A549 (cell line): ENCODE data around the gene PCDH9. TPM values are rescaled to one million over a fixed set of nuclear protein-coding genes. Genes with fewer than 3 reads are reported as not detected.
A peak's percentile ranks its signal among the peaks of the same experiment; 100 is the strongest.

ENCODE experiments used
- ATAC-seq, 2 experiments: fragments of 200-7000 bp in 1 of 2; fragments of >200 bp in 1 of 2; cut with Nextera tagmentation in 1 of 2; cut with Tn5 transposase in 1 of 2; 3 replicates each; pipeline versions ENCODE4 v1.8.0 to v1.9.1; 2018 to 2020; ENCODE audit warnings: mild to moderate bottlenecking in 1 of 2, moderate library complexity in 1 of 2
- CTCF ChIA-PET: fragments of 300-600 bp; sonication (Branson Sonifier 250); formaldehyde crosslinking; extraction: SDS; loops from one replicate; lab custom pipeline; 2021; ENCODE audit warnings: antibody characterized with exemption, inconsistent platforms; lab: Yijun Ruan, JAX
- POLR2A ChIA-PET: fragments of 350-600 bp; formaldehyde crosslinking; extraction: SDS; loops from one replicate; lab custom pipeline; 2021; ENCODE audit warnings: antibody characterized with exemption, inconsistent platforms; lab: Yijun Ruan, JAX
- DNase-seq, 2 experiments: peaks; one replicate each; pipeline versions ENCODE4 v3.0.0 to v3.0.0-alpha.2; 2011 to 2016; ENCODE audit warnings: low read depth in 1 of 2, low spot score in 1 of 2
- FAIRE-seq: peaks from 2 replicates; lab custom pipeline; 2011; peaks lifted over from hg19 to GRCh38; lab: Jason Lieb, UNC
- H3K27ac ChIP-seq, 2 experiments: fragments of >200 bp; sonication (Bioruptor Twin); formaldehyde crosslinking; 3 replicates each; pipeline ENCODE4 v1.5.1; 2016 to 2017
- H3K4me1 ChIP-seq: fragments of >200 bp; sonication (Bioruptor Twin); formaldehyde crosslinking; 3 replicates; pipeline ENCODE4 v1.6.1; 2016
- H3K4me2 ChIP-seq: fragments of >200 bp; sonication (Bioruptor Twin); formaldehyde crosslinking; 3 replicates; pipeline ENCODE4 v1.6.1; 2016
- H3K4me3 ChIP-seq: fragments of >200 bp; sonication (Bioruptor Twin); formaldehyde crosslinking; 3 replicates; pipeline ENCODE4 v1.5.1; 2016
- H3K9me3 ChIP-seq: fragments of >200 bp; sonication (Bioruptor Twin); formaldehyde crosslinking; 3 replicates; pipeline ENCODE4 v1.6.1; 2016
- BHLHE40 ChIP-seq: IDR thresholded peaks from 2 replicates; pipeline ENCODE4 v1.6.1; 2012; ENCODE audit warnings: low read depth, low read length, inconsistent platforms
- CBX2 ChIP-seq: fragments of 200-600 bp; sonication (generic); IDR thresholded peaks from 2 replicates; pipeline ENCODE4 v1.6.1; 2016; ENCODE audit warnings: low read depth, mild to moderate bottlenecking, borderline replicate concordance
- CHD2 ChIP-seq: fragments of 150-350 bp; IDR thresholded peaks from 2 replicates; pipeline ENCODE4 v1.6.1; 2014; ENCODE audit warnings: low read length; ENCODE audit not compliant: partially characterized antibody
- EHMT2 ChIP-seq: fragments of 200-600 bp; sonication (generic); IDR thresholded peaks from 2 replicates; pipeline ENCODE4 v1.6.1; 2016; ENCODE audit warnings: antibody characterized with exemption, low read depth, mild to moderate bottlenecking, moderate library complexity
- EP300 ChIP-seq, 2 experiments: fragments of >200 bp; sonication (Bioruptor Twin); formaldehyde crosslinking; IDR thresholded peaks; 2 replicates in 1 of 2; 3 replicates in 1 of 2; pipeline ENCODE4 v1.6.1; 2016 to 2017
- ESRRA ChIP-seq: fragments of 150-350 bp; IDR thresholded peaks from 2 replicates; pipeline ENCODE4 v1.6.1; 2014; ENCODE audit warnings: mild to moderate bottlenecking, low read length, borderline replicate concordance
- FOSB ChIP-seq: fragments of 250-450 bp; sonication (Bioruptor Pico); IDR thresholded peaks from 2 replicates; pipeline ENCODE4 v1.5.0; 2020; ENCODE audit warnings: mild to moderate bottlenecking, moderate library complexity
- HDAC2 ChIP-seq: fragments of 200-600 bp; sonication (generic); IDR thresholded peaks from 2 replicates; pipeline ENCODE4 v1.6.1; 2016
- HEYL ChIP-seq: fragments of 250-450 bp; sonication (Bioruptor Pico); IDR thresholded peaks from 2 replicates; pipeline ENCODE4 v1.8.0; 2021; ENCODE audit warnings: mild to moderate bottlenecking, moderate library complexity
- JUN ChIP-seq, 2 experiments: fragments of >200 bp; sonication (Bioruptor Twin); formaldehyde crosslinking; IDR thresholded peaks; 2 replicates in 1 of 2; 3 replicates in 1 of 2; pipeline ENCODE4 v1.6.1; 2016 to 2017
- KDM5A ChIP-seq: fragments of 200-600 bp; sonication (generic); IDR thresholded peaks from 2 replicates; pipeline ENCODE4 v1.6.1; 2016; ENCODE audit warnings: antibody characterized with exemption, mild to moderate bottlenecking
- MAFK ChIP-seq: fragments of 450-650 bp; IDR thresholded peaks from 2 replicates; pipeline ENCODE4 v1.6.1; 2014; ENCODE audit not compliant: partially characterized antibody
- NFE2L2 ChIP-seq: fragments of 150-350 bp; conservative IDR thresholded peaks from 2 replicates; pipeline ENCODE4 v1.6.1; 2014; ENCODE audit warnings: low read length
- NR3C1 ChIP-seq: fragments of >200 bp; sonication (Bioruptor Twin); formaldehyde crosslinking; IDR thresholded peaks from 3 replicates; pipeline ENCODE4 v1.6.1; 2017
- POLR2AphosphoS2 ChIP-seq: conservative IDR thresholded peaks from 2 replicates; pipeline ENCODE4 v1.6.1; 2012; ENCODE audit warnings: low read length, improper control_type of control experiment, inconsistent platforms
- RAD21 ChIP-seq, 2 experiments: fragments of >200 bp in 1 of 2; sonication (Bioruptor Twin) in 1 of 2; formaldehyde crosslinking in 1 of 2; IDR thresholded peaks in 1 of 2; conservative IDR thresholded peaks in 1 of 2; 2 replicates in 1 of 2; 3 replicates in 1 of 2; pipeline ENCODE4 v1.6.1; 2012 to 2018; ENCODE audit warnings: inconsistent platforms in 1 of 2
- RCOR1 ChIP-seq: fragments of 150-350 bp; IDR thresholded peaks from 2 replicates; pipeline ENCODE4 v1.6.1; 2014; ENCODE audit warnings: antibody characterized with exemption, low read length, low read depth
- RFX5 ChIP-seq: fragments of 450-650 bp; IDR thresholded peaks from 2 replicates; pipeline ENCODE4 v1.7.1; 2014; ENCODE audit warnings: antibody characterized with exemption, mild to moderate bottlenecking, moderate library complexity
- SREBF2 ChIP-seq: fragments of 450-650 bp; IDR thresholded peaks from 2 replicates; pipeline ENCODE4 v1.6.1; 2014; ENCODE audit warnings: mild to moderate bottlenecking, moderate library complexity
- TFCP2L1 ChIP-seq: fragments of 250-450 bp; sonication (Bioruptor Pico); IDR thresholded peaks from 2 replicates; pipeline ENCODE4 v1.5.0; 2021; ENCODE audit warnings: mild to moderate bottlenecking
- TP53 ChIP-seq: fragments of 250-450 bp; sonication (Bioruptor Pico); IDR thresholded peaks from 2 replicates; pipeline ENCODE4 v1.5.0; 2021; ENCODE audit warnings: mild to moderate bottlenecking, moderate library complexity
- ZFP36 ChIP-seq: fragments of 450-650 bp; IDR thresholded peaks from 2 replicates; pipeline ENCODE4 v1.6.1; 2014; ENCODE audit warnings: borderline replicate concordance; ENCODE audit not compliant: partially characterized antibody
- ZNF302 ChIP-seq: fragments of 250-450 bp; sonication (Bioruptor Pico); IDR thresholded peaks from 2 replicates; pipeline ENCODE4 v1.9.0; 2021; ENCODE audit warnings: inconsistent platforms, mild to moderate bottlenecking, moderate library complexity
- WGBS: methylation state at CpG from one replicate; pipeline ENCODE4 v1.1.6; 2017; ENCODE audit errors: missing lambda C conversion rate; 5-methylcytosine and 5-hydroxymethylcytosine counted together
- polyA plus RNA-seq, 4 experiments: library from polyadenylated mRNA; depleted of rRNA in 3 of 4; stranded (reverse); fragments of >200 nt; fragmentation: RNase III in 1 of 4; extraction: RNeasy Plus Mini Kit Qiagen cat#74134 plus additional on column Dnase treatment in 1 of 4; gene quantifications; 2 replicates in 3 of 4; 3 replicates in 1 of 4; pipeline ENCODE4 v1.2.3, GENCODE V29; 2011 to 2017
- TF ChIP-seq, protein P1 (sequence below): fragments of 200-600 bp; sonication (generic); IDR thresholded peaks from 2 replicates; pipeline ENCODE4 v1.6.1; 2016; ENCODE audit warnings: antibody characterized with exemption, mild to moderate bottlenecking, moderate library complexity
- TF ChIP-seq, protein P2 (sequence below): fragments of 250-450 bp; sonication (Bioruptor Pico); IDR thresholded peaks from 2 replicates; pipeline ENCODE4 v1.5.0; 2020; ENCODE audit warnings: low read depth, mild to moderate bottlenecking, moderate library complexity
- TF ChIP-seq, protein P3 (sequence below): fragments of 250-450 bp; sonication (Bioruptor Pico); IDR thresholded peaks from 2 replicates; pipeline ENCODE4 v1.5.0; 2021; ENCODE audit warnings: mild to moderate bottlenecking, moderate library complexity, borderline replicate concordance
- TF ChIP-seq, protein P4 (sequence below): fragments of >200 bp; sonication (Bioruptor Twin); formaldehyde crosslinking; IDR thresholded peaks from 2 replicates; pipeline ENCODE4 v1.6.1; 2016
- TF ChIP-seq, protein P5 (sequence below): IDR thresholded peaks from 2 replicates; pipeline ENCODE4 v1.6.1; 2012; ENCODE audit warnings: low read depth, borderline replicate concordance

The PCDH9 gene
- polyA plus RNA-seq, 2 of the 4 experiments (the other 2 are of a cell fraction), result 16.0 to 29.5 TPM

DNA sequence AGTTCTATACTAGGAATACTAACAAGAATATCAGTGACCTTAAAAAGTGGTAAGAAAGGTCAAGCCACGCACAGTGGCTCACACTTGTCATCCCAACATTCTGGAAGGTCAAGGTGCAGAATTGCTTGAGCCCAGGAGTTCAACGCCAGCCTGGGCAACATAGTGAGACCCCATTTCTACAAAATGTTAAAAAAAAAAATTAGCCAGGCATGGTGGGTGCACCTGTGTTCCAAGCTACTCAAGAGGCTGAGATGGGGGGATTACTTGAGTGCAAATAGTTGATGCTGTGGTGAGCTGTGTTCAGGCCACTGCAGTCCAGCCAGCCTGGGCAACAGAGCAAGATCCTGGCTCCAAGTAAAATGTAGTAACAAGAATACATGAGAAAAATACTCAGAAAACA lies 61.8 kb downstream of the PCDH9 start:
- 50% methylated on average over 2 of the region's 2 CpGs for WGBS
- TF ChIP-seq, protein P1, sequence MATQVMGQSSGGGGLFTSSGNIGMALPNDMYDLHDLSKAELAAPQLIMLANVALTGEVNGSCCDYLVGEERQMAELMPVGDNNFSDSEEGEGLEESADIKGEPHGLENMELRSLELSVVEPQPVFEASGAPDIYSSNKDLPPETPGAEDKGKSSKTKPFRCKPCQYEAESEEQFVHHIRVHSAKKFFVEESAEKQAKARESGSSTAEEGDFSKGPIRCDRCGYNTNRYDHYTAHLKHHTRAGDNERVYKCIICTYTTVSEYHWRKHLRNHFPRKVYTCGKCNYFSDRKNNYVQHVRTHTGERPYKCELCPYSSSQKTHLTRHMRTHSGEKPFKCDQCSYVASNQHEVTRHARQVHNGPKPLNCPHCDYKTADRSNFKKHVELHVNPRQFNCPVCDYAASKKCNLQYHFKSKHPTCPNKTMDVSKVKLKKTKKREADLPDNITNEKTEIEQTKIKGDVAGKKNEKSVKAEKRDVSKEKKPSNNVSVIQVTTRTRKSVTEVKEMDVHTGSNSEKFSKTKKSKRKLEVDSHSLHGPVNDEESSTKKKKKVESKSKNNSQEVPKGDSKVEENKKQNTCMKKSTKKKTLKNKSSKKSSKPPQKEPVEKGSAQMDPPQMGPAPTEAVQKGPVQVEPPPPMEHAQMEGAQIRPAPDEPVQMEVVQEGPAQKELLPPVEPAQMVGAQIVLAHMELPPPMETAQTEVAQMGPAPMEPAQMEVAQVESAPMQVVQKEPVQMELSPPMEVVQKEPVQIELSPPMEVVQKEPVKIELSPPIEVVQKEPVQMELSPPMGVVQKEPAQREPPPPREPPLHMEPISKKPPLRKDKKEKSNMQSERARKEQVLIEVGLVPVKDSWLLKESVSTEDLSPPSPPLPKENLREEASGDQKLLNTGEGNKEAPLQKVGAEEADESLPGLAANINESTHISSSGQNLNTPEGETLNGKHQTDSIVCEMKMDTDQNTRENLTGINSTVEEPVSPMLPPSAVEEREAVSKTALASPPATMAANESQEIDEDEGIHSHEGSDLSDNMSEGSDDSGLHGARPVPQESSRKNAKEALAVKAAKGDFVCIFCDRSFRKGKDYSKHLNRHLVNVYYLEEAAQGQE, result no peak
- TF ChIP-seq SREBF2 (no peak), ZNF302 (CRISPR knock-in tag) (no peak), TP53 (CRISPR knock-in tag) (no peak), EHMT2 (no peak), MAFK (no peak), FOSB (no peak), NFE2L2 (no peak), RAD21 (conservative IDR thresholded peaks at IDR 0.05 in 1 of 2, IDR thresholded peaks at IDR 0.05 in 1 of 2) (no peak), RCOR1 (no peak), NR3C1 (no peak), KDM5A (no peak), ZFP36 (no peak), JUN (IDR thresholded peaks at IDR 0.05) (no peak), RFX5 (no peak), HDAC2 (no peak), EP300 (IDR thresholded peaks at IDR 0.05) (no peak), POLR2AphosphoS2 (no peak)
- TF ChIP-seq, protein P2, sequence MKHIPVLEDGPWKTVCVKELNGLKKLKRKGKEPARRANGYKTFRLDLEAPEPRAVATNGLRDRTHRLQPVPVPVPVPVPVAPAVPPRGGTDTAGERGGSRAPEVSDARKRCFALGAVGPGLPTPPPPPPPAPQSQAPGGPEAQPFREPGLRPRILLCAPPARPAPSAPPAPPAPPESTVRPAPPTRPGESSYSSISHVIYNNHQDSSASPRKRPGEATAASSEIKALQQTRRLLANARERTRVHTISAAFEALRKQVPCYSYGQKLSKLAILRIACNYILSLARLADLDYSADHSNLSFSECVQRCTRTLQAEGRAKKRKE (CRISPR knock-in tag), result no peak
- TF ChIP-seq, protein P3, sequence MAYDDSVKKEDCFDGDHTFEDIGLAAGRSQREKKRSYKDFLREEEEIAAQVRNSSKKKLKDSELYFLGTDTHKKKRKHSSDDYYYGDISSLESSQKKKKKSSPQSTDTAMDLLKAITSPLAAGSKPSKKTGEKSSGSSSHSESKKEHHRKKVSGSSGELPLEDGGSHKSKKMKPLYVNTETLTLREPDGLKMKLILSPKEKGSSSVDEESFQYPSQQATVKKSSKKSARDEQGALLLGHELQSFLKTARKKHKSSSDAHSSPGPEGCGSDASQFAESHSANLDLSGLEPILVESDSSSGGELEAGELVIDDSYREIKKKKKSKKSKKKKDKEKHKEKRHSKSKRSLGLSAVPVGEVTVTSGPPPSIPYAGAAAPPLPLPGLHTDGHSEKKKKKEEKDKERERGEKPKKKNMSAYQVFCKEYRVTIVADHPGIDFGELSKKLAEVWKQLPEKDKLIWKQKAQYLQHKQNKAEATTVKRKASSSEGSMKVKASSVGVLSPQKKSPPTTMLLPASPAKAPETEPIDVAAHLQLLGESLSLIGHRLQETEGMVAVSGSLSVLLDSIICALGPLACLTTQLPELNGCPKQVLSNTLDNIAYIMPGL (CRISPR knock-in tag), result no peak
- ChIA-PET CTCF (no interaction called here), POLR2A (no interaction called here)
- no peak for ATAC-seq
- no peak for DNase-seq
- H3K4me3 ChIP-seq, result no peak overlapping the region
- no peak overlapping the region for H3K4me2 ChIP-seq
- no peaks in the 10 kb centered on the region for H3K9me3 ChIP-seq
- H3K27ac ChIP-seq, result no peak overlapping the region
- H3K4me1 ChIP-seq, result peaks cover 3% of the 10 kb centered on the region; the same call in 1 of the 3 replicates
- FAIRE-seq, result no peak

DNA sequence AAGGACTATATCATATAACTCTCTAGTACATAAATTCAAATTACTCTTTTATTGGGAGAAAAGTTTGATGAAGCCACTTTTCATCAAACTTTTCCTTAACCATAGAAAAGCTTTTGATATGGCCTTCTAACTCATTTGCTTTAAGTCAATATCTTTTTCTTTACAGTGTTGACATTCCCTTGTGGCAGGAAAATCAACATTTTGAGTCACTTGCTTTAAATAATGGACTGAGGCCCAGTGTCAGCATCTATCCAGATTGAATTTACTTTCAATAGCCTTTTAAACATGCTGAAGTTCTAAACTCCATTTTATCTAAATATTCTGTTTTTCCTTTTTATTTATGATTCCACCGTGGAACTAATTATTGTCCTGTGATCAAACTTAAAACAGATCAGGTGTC lies 62.7 kb downstream of the PCDH9 start:
- no peak overlapping the region for H3K27ac ChIP-seq
- DNase-seq, result no peak
- H3K4me3 ChIP-seq, result no peak overlapping the region
- ChIA-PET POLR2A (no interaction called here), CTCF (no interaction called here)
- H3K4me1 ChIP-seq, result peaks cover 3% of the 10 kb centered on the region; the same call in 1 of the 3 replicates
- H3K9me3 ChIP-seq, result no peaks in the 10 kb centered on the region
- no peak for ATAC-seq
- H3K4me2 ChIP-seq, result peak overlapping the region; percentile 10; the same call in 1 of the 3 replicates
- FAIRE-seq, result no peak
- WGBS, result 31% methylated on average over 1 of the region's 1 CpG
- TF ChIP-seq, protein P1, result no peak
- TF ChIP-seq, protein P4, sequence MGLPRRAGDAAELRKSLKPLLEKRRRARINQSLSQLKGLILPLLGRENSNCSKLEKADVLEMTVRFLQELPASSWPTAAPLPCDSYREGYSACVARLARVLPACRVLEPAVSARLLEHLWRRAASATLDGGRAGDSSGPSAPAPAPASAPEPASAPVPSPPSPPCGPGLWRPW, result no peak
- TF ChIP-seq, protein P5, sequence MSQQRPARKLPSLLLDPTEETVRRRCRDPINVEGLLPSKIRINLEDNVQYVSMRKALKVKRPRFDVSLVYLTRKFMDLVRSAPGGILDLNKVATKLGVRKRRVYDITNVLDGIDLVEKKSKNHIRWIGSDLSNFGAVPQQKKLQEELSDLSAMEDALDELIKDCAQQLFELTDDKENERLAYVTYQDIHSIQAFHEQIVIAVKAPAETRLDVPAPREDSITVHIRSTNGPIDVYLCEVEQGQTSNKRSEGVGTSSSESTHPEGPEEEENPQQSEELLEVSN, result no peak
- TF ChIP-seq CHD2 (no peak), ESRRA (no peak), TFCP2L1 (CRISPR knock-in tag) (no peak), HEYL (CRISPR knock-in tag) (no peak), CBX2 (no peak), BHLHE40 (no peak)
